COR-L47 (cell line): Measurements from ENCODE around the gene HTRA3.

ENCODE experiments used
- DNase-seq: peaks from one replicate; lab custom pipeline; 2025; lab: John Stamatoyannopoulos, UW

HTRA3 gene

DNA sequence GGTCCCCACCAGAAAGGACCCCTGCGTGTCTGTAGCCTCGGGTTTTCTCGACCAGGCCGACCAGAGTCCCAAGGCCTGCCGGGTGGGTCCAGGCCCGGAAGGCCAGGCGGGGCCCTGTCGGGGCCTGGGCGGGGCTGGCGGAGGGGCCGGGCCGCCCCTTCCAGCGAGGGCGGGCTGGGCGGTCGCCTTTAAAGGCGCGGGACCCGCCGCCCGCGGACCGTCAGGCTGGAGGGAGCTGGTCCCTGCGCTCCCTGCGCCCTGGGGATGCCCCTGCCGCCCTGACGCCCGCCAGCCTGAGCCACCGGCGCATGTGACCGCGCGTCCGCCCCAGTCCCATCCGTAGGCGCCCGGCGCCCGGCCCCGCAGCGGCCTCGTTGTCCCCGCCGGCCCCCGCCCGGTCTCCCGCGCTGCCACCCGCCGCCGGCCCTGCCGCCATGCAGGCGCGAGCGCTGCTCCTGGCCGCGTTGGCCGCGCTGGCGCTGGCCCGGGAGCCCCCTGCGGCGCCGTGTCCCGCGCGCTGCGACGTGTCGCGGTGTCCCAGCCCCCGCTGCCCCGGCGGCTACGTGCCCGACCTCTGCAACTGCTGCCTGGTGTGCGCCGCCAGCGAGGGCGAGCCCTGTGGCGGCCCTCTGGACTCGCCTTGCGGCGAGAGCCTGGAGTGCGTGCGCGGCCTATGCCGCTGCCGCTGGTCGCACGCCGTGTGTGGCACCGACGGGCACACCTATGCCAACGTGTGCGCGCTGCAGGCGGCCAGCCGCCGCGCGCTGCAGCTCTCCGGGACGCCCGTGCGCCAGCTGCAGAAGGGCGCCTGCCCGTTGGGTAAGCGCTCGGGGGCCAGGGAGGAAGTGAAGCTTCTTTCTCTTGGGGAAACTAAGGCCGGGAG, at the start of gene HTRA3:
Gene HTRA3 (plus strand): TSS at position 220 of the 883 bp plus-strand sequence. CDS start 215 bp downstream, at position 435.
- DNase-seq, result peak; percentile 35

DNA sequence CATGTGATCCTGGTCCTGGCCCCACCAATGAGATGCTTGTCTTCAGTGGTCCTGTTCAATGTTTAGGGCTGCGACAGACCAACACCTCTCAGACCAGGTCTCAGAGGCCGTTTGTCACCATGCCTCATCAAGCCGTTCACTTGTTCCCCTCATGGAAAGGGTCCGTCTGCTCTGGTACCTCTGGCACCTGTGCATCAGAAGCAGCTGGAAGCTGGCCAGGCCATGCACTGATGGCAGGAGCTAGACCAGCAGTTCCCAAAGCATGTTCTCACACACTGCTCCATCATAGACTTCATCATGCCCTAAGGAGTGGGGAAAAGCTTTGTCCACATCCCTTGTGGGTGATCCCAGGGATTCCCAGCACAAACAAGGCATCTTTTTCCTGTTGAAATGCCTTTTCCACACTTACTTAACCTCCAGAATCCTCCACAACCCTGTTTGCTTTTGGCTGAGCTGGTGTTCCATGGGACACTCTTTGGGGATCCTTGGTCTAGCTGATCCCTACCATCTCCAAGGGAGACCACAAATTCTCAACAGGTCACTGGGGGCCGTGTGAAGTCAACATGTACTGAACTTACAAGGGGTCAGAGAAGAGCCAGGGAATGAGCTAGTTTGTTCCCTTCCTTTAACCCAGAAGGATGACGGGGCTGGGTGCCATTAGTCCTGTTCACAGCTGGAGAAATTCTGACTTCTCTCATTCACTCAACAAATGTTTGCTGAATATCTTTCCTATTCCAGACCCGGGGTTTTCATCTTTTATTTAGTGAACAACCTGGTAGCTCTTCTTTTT, 48.7 kb upstream of the HTRA3 start:
- DNase-seq, result no peak

DNA sequence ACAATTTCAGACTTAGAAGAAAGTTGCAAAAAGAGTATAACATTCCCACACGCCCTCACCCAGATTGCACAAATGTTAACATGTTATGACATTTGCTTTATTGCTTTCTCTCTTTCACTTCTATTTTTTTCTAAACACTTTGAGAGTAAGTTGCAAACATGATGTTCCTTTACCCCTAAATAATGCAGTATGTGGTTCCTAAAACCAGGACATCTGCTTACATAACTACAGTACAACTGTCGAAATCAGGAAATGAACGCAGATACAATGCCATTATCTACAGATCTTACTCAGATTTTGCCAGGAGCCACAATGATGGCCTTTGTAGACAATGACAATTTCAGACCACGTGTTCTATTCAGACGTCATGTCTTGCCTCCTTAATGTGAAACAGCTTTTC, 48.1 kb upstream of the HTRA3 start:
- DNase-seq, result no peak

DNA sequence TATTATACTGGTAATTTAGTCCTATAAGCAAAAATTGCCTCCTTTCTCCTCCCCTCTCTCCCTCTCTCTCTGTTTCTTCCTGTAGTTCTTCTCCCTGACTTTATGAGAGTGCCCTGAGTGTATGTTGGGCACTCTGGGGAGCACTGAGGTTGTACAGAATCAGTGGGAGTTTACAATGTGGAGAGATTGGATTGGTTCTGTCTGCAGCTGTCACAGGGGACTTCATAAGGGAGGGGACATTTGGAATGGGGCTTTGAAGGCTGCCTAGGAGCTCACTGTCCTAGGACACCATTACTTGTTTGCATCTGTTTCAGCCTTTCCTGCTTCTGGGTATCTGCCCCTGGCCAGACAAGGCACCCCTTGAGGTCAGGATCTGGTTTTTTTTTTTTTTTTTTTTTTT, 47.6 kb upstream of the HTRA3 start:
- DNase-seq, result no peak

DNA sequence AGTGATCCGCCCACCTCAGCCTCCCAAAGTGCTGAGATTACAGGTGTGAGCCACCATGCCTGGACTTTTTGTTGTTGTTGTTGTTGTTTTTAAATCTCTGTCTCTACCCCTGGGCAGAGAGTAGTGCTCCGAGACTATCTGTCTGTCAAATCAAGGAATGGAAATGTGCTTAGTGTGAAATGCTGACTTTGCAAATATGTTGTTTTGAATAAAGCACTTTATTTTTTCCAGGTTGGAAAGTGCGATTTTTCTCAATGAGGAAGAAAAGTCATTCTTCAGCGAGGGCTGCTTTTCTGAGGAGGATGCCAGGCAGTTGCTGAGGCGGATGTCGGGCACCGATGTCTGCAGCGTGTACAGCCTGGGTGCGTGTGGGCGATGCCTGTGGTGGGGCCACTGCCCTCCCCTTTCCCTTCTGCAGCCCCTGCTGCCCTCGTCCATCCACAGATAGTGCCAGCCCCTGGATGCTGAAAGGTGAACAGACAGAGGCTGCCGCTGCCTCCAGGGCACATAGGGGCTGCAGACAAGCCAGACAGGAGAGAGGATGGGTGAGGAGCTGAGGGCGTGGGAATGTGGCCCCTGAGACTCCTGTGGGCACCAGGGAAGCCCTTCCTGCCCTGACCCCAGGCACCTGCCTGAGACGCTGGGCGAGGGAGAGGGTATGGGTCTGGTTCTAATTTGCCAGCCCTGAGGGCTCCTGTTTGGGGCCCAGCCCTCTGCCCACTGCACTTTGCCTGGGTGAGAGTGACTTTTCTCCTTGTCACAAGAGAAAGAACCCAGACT, 46.8 kb upstream of the HTRA3 start:
- DNase-seq, result no peak

DNA sequence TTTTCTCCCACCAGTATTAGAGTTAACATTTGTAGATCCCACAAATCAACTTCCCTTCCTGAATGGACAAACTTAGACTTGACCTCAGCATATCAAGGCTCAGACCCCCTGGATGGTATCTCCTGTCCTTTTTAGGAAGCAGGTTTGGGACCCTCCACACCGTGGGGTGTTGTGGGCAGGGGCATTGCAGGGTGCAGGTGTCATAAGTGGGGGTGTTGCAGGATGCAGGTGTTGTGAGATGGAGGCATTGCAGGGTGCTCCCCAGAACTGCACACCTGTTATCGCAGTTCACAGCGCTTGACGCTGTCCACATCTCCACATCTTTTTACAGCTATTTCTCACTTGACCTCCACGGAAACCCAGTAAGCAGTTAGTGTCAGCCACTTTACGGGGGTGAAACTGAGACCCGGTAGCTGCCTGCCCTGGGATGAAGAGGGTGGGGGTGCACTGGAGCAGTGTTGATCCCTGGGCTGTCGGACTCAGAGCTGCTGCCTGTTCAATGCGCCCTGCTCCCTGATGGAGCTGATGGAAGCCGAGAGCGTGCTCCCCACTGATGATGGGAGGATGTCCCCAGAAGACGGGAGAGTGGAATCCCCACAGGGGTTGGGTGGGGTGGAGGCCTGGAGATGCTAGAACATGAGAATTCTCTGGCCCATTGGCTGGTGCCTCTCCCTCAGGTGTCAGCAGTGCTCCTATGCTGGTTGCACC, 45.1 kb upstream of the HTRA3 start:
- DNase-seq, result no peak

DNA sequence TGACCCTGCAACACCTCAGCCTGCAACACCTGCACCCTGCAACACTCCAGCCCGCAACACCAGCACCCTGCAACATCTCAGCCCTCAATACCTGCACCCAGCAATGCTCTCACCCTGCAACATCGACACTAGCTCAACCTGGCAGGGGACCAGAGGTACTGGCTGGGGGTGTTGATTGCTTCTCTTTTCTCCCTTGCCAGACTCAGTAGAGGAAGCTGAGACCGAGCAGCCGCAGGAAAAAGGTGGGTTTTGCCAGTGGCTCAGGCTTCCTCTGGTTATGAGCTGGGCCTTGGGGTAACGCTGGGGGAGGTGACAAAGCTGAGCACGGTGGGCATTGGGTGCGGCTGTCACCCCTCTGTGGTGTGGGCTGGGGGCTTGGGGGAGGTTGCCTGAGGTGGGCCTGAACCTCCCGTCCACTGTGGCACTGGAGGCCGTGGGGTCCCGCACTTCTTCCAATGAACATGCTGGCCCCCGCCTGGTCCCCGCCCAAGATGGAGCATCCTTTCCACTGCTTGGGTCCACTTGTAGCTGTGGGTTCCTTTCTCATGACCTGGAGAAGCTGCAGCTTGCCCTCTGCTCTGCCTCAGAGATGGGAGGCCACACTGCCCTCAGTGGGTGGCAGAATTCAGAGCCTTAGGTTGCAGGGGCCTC, 44.5 kb upstream of the HTRA3 start:
- no peak for DNase-seq

DNA sequence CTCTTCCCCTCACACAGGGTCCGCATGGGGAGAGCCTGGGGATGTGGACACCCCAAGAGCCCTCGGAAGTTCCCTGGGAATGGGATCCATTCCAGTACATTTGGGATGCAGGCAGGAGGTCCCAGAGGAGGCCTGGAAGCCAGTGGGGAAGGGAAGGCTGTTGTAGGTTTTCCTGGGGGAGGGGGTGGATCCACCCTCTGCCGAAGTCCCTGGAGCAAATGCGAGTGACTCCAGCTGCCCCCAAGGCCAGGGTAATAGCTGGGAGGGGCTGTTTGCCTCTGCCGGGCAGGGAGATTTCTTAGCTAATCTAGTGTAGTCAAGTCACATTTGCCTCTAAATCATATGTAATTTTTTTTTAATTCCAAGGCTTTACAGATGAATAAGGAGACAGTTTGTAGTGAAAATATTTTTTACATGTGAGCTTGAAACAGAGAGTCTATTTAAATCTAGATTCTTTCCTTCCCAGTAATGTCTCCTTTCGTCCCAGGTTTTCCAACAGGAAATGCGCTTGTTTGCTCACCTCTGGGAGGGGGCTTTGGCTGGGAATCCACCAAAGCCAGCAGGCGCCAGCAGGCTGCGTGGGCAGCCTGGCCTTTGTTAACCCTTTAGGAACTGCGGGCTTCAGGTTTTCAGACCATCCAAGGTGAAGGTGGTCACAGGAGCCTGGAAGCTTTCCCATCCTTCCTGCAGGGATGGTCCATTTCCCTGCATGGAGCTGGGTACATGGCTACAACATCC, 43.7 kb upstream of the HTRA3 start:
- DNase-seq, result peak; percentile 87

DNA sequence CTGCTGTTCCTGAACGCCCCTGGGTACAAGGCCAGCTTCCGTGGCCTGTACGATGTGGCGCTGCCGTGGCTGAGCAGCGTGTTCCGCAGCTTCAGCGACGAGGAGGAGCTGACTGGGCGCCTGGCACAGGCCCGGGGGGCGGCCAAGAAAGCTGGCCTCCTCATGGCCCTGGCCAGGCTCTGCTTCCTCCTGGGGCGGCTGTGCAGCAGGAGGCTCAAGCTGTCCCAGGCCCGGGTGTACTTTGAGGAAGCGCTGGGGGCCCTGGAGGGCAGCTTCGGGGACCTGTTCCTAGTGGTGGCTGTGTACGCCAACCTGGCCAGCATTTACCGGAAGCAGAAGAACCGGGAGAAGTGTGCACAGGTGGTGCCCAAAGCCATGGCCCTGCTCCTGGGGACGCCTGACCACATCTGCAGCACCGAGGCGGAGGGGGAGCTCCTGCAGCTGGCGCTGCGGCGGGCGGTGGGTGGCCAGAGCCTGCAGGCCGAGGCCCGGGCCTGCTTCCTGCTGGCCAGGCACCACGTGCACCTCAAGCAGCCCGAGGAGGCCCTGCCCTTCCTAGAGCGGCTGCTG, 42.3 kb upstream of the HTRA3 start:
- no peak for DNase-seq

DNA sequence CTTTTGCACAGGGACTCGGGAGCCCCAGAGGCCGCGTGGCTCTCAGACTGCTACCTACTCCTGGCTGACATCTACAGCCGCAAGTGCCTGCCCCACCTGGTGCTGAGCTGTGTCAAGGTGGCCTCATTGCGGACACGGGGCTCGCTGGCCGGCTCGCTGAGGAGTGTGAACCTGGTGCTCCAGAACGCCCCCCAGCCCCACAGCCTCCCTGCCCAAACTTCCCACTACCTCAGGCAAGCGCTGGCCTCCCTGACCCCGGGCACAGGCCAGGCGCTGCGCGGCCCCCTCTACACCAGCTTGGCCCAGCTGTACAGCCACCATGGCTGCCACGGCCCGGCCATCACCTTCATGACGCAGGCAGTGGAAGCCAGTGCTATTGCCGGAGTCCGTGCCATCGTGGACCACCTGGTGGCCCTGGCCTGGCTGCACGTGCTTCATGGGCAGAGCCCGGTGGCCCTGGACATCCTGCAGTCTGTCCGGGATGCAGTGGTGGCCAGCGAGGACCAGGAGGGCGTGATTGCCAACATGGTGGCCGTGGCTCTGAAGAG, 41.7 kb upstream of the HTRA3 start:
- DNase-seq, result no peak

DNA sequence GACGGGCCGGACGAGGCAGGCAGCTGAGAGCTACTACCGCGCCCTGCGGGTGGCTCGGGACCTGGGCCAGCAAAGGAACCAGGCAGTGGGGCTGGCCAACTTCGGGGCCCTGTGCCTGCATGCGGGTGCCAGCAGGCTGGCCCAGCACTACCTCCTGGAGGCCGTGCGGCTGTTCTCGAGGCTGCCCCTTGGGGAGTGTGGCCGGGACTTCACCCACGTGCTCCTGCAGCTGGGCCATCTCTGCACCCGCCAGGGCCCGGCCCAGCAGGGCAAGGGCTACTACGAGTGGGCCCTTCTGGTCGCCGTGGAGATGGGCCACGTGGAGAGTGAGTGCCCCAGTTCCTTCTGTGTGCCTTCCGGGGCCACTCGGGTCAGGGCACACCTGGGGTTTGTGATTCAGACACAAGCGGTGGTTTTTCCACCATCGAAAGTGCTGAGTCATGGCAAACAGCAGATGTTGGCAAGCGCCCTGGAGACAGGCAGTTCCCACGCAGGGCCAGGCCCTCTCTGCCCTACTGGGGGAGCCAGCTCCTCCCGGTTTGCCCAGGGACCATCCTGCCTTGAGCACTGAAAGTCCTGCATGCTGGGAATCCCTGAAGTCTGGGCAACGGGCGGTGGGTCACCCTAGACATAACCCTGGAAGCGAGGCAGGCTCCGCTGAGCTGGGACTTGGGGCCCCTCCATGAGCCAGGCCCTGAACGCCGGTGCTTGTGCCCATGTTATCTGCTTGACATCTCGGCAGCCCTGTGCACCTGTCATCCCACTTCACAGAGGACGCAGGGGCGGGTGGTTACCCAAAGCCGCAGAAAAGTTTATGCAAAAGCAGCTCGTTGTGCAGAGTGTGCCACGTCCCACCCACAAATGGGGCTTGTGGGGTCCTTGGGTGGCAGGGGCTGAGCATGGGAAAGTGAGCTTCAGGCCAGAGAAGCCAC, 41.0 kb upstream of the HTRA3 start:
- DNase-seq, result peak; percentile 22

DNA sequence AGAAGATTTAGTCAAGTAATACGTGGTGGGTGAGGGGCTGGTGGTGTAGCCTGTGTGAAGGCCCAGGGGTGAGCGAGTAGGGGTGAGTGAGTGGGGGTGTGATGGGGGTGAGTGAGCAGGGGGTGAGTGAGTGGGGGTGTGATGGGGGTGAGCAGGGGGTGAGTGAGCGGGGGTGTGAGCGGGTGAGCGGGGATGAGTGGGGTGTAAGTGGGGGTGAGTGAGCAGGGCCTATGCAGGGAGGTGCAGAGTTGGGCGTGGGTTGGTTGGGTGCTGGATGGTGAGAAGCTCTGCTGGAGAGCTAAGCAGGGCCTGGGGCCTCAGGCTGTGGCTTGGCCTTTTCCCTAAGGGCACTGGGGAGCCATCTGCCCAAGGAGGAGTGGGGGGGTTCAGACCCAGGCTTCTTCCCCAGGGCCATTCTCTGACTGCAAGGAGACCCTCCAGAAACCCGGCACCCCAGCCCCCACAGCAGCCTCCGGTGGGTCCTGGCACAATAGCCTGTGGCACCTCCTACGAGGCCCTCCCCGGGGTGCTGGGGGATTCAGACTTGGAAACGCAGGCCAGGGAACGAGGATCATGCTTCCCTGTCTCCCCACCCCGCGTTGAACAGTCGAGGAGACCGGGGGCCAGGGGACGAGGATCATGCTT, 40.1 kb upstream of the HTRA3 start:
- no peak for DNase-seq

DNA sequence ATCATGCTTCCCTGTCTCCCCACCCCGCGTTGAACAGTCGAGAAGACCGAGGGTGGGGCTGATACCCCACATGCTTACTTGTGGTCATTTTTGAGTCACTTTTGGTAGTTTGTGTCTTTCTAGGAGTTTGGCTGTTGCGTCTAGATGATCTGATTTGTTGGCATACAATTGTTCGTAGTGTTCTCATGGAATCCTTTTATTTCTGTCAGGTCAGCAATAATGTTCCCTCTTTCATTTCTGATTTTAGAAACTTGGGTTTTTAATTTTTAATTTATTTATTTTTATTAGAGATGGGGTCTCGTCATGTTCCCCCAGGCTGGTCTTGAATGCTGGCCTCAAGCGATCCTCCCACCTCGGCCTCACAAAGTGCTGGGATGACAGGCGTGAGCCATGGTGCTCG, 39.5 kb upstream of the HTRA3 start:
- no peak for DNase-seq

DNA sequence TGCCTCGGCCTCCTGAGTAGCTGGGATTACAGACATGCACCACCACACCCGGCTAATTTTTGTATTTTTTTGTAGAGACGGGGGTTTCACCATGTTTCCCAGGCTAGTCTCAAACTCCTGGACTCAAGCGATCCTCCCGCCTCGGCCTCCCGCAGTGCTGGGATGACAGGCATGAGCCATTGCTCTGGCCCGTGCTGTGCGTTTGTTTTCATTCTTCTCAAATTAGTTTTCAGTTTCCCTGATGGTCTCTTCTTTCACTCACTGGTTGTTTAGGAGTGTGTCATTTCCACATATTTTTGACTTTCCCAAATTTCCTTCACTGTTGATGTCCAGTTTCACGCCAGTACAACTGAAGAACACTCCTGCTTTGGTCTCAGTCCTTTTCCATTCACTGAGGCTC, 38.7 kb upstream of the HTRA3 start:
- no peak for DNase-seq

DNA sequence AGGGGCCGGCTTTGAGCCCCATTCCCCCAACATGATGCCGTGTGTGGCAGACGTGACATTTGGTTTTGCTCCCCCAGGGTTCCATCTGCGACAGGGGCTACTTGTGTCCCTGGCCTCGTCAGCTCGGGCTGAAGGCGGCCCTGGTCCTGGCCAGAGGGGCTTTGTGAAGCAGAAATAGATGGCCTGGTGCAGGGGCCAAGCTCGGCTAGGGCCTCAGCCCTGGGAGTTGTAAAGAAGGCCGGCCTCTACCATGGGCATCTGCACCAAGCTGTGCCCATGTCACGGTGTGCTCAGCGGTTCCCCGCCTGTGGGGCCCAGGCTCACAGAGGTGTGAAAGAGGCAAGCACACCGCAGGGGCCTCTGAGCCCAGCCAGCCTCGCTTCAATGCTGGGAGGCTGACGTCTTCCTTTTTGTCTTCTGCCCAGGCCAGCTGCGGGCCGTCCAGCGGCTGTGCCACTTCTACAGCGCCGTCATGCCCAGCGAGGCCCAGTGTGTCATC, 38.0 kb upstream of the HTRA3 start:
- DNase-seq, result no peak

DNA sequence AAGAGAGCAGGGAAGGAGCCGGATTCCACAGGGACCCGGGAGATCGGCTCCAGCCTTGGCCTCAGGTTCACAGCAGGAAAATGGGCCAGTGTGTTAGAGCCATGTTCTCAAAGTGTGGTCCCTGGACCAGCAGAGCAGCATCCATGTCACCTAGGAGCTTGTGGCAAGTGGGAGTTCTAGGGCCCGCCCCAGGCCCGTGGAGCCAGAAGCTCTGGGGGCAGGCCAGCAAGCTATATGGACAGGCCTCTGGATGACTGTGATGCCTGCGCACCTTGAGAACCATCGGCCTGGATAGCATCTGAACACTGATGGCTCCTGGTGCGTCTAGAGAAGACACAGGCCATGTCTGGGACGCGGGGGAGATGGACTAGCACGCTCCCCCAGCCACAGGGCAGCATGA, 36.8 kb upstream of the HTRA3 start:
- DNase-seq, result no peak

DNA sequence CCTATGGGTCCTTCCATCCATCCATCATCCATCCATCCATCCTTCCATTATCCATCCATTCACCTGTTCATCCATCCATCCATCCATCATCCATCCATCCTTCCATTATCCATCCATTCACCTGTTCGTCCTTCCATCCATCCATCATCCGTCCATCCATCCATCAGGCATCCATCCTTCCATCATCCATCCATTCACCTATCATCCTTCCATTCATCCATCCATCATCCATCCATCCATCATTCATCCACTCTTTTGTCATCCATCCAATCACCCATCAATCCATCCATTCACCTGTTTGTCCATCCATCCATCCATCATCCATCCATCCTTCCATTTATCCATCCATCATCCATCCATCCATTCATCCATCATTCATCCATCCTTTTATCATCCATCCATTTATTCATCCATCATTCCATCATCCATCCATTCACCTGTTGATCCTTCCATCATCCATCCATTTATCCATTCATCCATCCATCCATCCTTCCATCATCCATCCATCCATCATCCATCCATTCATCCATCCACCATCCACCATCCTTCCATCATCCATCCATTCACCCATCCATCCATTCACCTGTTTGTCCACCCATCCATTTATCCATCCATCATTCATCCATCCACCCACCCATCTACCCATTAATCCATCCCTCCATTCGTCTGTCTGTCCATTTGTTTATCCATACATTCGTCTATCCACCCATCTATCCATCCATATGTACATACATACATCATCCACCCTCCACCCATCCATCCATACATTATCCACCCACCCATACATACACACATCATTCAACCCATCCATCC, 35.7 kb upstream of the HTRA3 start:
- DNase-seq, result no peak
